HEK293 (cell line): ENCODE measurements around the gene SLC25A6.

Experiments used
- CTCF ChIA-PET: fragments of 350-600 bp; formaldehyde crosslinking; extraction: SDS; loops from one replicate; lab custom pipeline; 2021; ENCODE audit warnings: antibody characterized with exemption; lab: Yijun Ruan, JAX
- POLR2A ChIA-PET: fragments of 300-600 bp; formaldehyde crosslinking; extraction: SDS; loops from one replicate; lab custom pipeline; 2020; ENCODE audit warnings: antibody characterized with exemption, inconsistent platforms; lab: Yijun Ruan, JAX
- H3K27ac ChIP-seq: fragments of 200-500 bp; sonication (Bioruptor generic); 2 replicates; pipeline ENCODE4 v1.5.1; 2014; ENCODE audit warnings: low read depth, low read length, control low read depth, inconsistent platforms; ENCODE audit errors: extremely low read depth
- H3K36me3 ChIP-seq, 2 experiments: fragments of 200-500 bp in 1 of 2; sonication (Bioruptor generic) in 1 of 2; 1 replicate in 1 of 2; 2 replicates in 1 of 2; pipeline ENCODE4 v1.5.1; 2014 to 2017; ENCODE audit warnings: inconsistent platforms in 2 of 2, low read length in 2 of 2; ENCODE audit not compliant: control insufficient read depth in 2 of 2, insufficient read depth in 1 of 2
- H3K4me1 ChIP-seq: fragments of 200-500 bp; sonication (Bioruptor generic); 2 replicates; pipeline ENCODE4 v1.5.1; 2014; ENCODE audit warnings: mild to moderate bottlenecking, low read length, inconsistent platforms; ENCODE audit not compliant: control insufficient read depth, insufficient read depth
- H3K4me3 ChIP-seq: 2 replicates; pipeline ENCODE4 v1.5.1; 2011; ENCODE audit warnings: low read depth, mild to moderate bottlenecking, control low read depth, low read length, moderate library complexity
- H3K9me3 ChIP-seq: fragments of 200-500 bp; sonication (Bioruptor generic); 2 replicates; pipeline ENCODE4 v1.5.1; 2014; ENCODE audit warnings: low read depth, low read length, inconsistent platforms; ENCODE audit not compliant: control insufficient read depth, insufficient read depth
- KLF9 ChIP-seq: fragments of 450-650 bp; formaldehyde crosslinking; IDR thresholded peaks from 2 replicates; pipeline ENCODE4 v1.5.1; 2016; ENCODE audit warnings: missing biosample characterization, missing genetic modification characterization, low read depth
- SALL2 ChIP-seq: fragments of 450-650 bp; formaldehyde crosslinking; IDR thresholded peaks from 2 replicates; pipeline ENCODE4 v1.5.0; 2017; ENCODE audit warnings: missing biosample characterization, mild to moderate bottlenecking, missing genetic modification characterization, borderline replicate concordance
- TCF7L2 ChIP-seq: IDR thresholded peaks from 2 replicates; pipeline ENCODE4 v1.6.1; 2011; ENCODE audit warnings: low read depth, mild to moderate bottlenecking, inconsistent platforms, low read length, moderate library complexity, borderline replicate concordance
- ZNF202 ChIP-seq: fragments of 450-650 bp; formaldehyde crosslinking; IDR thresholded peaks from 2 replicates; pipeline ENCODE4 v1.5.1; 2016; ENCODE audit warnings: missing biosample characterization, missing genetic modification characterization, borderline replicate concordance
- ZNF362 ChIP-seq: fragments of 450-650 bp; formaldehyde crosslinking; IDR thresholded peaks from 2 replicates; pipeline ENCODE4 v1.5.1; 2016; ENCODE audit warnings: missing biosample characterization, missing genetic modification characterization
- ZNF366 ChIP-seq: fragments of 450-650 bp; formaldehyde crosslinking; conservative IDR thresholded peaks from 2 replicates; pipeline ENCODE4 v1.5.1; 2016; ENCODE audit warnings: missing biosample characterization, missing genetic modification characterization
- ZNF596 ChIP-seq: fragments of 450-650 bp; IDR thresholded peaks from 2 replicates; pipeline ENCODE4 v1.5.0; 2018; ENCODE audit warnings: missing biosample characterization, mild to moderate bottlenecking, missing genetic modification characterization, moderate library complexity
- ZNF639 ChIP-seq: fragments of 450-650 bp; formaldehyde crosslinking; IDR thresholded peaks from 2 replicates; pipeline ENCODE4 v1.5.1; 2016; ENCODE audit warnings: missing biosample characterization, missing genetic modification characterization
- ZNF747 ChIP-seq: fragments of 450-650 bp; formaldehyde crosslinking; IDR thresholded peaks from 2 replicates; pipeline ENCODE4 v1.5.1; 2016; ENCODE audit warnings: missing biosample characterization, missing genetic modification characterization
- ZSCAN30 ChIP-seq: fragments of 450-650 bp; IDR thresholded peaks from 2 replicates; pipeline ENCODE4 v1.5.1; 2018; ENCODE audit warnings: missing biosample characterization, mild to moderate bottlenecking, missing genetic modification characterization, moderate library complexity
- TF ChIP-seq, protein P1 (sequence below): fragments of 450-650 bp; formaldehyde crosslinking; IDR thresholded peaks from 2 replicates; pipeline ENCODE4 v1.5.1; 2017; ENCODE audit warnings: missing biosample characterization, missing genetic modification characterization
- TF ChIP-seq, protein P2 (sequence below): fragments of 450-650 bp; formaldehyde crosslinking; IDR thresholded peaks from 2 replicates; pipeline ENCODE4 v1.5.1; 2016; ENCODE audit warnings: missing biosample characterization, missing genetic modification characterization, low read depth
- TF ChIP-seq, protein P3 (sequence below): fragments of 450-650 bp; formaldehyde crosslinking; IDR thresholded peaks from 2 replicates; pipeline ENCODE4 v1.5.1; 2017; ENCODE audit warnings: missing biosample characterization, missing genetic modification characterization

Gene SLC25A6

DNA sequence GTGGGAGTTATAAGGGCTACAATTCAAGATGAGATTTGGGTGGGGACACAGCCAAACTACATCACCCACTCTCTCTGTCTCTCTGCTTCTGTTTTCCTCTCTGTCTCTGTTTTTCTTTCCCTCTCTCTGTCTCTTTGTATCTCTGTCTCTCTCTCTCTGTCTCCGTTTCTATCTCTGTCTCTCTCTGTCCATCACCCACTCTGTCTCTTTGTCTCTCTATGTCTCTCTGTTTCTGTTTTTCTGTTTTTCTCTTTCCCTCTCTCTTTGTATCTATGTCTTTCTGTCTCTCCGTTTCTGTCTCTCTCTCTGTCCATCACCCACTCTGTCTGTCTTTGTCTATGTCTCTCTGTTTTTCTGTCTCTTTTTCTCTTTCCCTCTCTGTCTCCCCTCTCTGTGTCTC is 30.0 kb downstream of the SLC25A6 start:
- no peaks in the 10 kb centered on the region for H3K9me3 ChIP-seq
- H3K4me1 ChIP-seq = no peaks in the 10 kb centered on the region
- H3K4me3 ChIP-seq = no peak overlapping the region
- ChIA-PET CTCF (no interaction called here), POLR2A (no interaction called here)
- TF ChIP-seq ZNF596 (tag by site-specific recombination) = peak; percentile 75
- TF ChIP-seq ZNF747 = no peak
- TF ChIP-seq ZNF366 (tag by site-specific recombination) = peak; percentile 63
- no peak overlapping the region for H3K27ac ChIP-seq
- H3K36me3 ChIP-seq = no peaks in the 10 kb centered on the region; a peak in 1 of 3 replicates

DNA sequence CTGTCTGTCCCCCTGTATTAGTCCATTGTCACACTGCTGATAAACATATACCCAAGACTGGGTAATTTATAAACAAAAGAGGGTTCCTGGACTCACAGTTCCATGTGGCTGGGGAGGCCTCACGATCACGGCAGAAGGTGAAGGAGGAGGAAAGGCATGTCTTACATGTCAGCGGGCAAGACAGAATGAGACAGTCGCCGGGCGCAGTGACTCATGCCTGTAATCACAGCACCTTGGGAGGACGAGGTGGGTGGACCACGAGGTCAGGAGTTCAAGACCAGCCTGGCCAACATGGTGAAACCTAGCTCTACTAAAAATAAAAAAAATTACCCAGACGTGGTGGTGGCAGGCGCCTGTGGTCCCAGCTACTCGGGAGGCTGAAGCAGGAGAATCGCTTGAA is 30.6 kb downstream of the SLC25A6 start:
- ChIA-PET POLR2A (no interaction called here), CTCF (no interaction called here)
- Histone ChIP-seq H3K36me3 (no peaks in the 10 kb centered on the region; a peak in 1 of 3 replicates), H3K9me3 (no peaks in the 10 kb centered on the region), H3K4me1 (no peaks in the 10 kb centered on the region), H3K27ac (no peak overlapping the region), H3K4me3 (no peak overlapping the region)
- TF ChIP-seq, protein P1, sequence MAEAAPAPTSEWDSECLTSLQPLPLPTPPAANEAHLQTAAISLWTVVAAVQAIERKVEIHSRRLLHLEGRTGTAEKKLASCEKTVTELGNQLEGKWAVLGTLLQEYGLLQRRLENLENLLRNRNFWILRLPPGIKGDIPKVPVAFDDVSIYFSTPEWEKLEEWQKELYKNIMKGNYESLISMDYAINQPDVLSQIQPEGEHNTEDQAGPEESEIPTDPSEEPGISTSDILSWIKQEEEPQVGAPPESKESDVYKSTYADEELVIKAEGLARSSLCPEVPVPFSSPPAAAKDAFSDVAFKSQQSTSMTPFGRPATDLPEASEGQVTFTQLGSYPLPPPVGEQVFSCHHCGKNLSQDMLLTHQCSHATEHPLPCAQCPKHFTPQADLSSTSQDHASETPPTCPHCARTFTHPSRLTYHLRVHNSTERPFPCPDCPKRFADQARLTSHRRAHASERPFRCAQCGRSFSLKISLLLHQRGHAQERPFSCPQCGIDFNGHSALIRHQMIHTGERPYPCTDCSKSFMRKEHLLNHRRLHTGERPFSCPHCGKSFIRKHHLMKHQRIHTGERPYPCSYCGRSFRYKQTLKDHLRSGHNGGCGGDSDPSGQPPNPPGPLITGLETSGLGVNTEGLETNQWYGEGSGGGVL (tag by site-specific recombination) = no peak
- TF ChIP-seq KLF9 (tag by site-specific recombination) = no peak
- no peak for TF ChIP-seq TCF7L2
- TF ChIP-seq ZSCAN30 (tag by site-specific recombination) = no peak
- no peak for TF ChIP-seq ZNF639 (tag by site-specific recombination)

DNA sequence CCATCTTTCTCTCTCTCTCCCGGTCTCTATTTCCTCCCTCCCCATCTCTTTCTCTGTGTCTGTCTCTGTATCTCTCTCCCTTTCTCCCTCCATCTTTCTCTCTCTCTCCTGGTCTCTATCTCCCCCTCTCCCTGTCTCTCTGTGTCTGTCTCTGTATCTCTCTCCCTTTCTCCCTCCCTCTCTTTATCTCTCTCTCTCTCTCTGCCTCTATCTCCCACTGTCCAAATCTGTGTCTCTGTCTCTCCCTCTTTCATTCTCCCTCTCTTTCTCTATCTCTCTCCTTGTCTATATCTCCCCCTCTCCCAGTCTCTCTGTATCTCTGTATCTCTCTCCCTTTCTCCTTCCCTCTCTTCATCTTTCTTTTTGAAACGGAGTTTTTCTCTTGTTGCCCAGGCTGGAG is 31.7 kb downstream of the SLC25A6 start:
- POLR2A ChIA-PET = no interaction called here
- TF ChIP-seq ZNF596 (tag by site-specific recombination) = peak; percentile 73
- TF ChIP-seq, protein P2, sequence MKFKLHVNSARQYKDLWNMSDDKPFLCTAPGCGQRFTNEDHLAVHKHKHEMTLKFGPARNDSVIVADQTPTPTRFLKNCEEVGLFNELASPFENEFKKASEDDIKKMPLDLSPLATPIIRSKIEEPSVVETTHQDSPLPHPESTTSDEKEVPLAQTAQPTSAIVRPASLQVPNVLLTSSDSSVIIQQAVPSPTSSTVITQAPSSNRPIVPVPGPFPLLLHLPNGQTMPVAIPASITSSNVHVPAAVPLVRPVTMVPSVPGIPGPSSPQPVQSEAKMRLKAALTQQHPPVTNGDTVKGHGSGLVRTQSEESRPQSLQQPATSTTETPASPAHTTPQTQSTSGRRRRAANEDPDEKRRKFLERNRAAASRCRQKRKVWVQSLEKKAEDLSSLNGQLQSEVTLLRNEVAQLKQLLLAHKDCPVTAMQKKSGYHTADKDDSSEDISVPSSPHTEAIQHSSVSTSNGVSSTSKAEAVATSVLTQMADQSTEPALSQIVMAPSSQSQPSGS (tag by site-specific recombination) = no peak

DNA sequence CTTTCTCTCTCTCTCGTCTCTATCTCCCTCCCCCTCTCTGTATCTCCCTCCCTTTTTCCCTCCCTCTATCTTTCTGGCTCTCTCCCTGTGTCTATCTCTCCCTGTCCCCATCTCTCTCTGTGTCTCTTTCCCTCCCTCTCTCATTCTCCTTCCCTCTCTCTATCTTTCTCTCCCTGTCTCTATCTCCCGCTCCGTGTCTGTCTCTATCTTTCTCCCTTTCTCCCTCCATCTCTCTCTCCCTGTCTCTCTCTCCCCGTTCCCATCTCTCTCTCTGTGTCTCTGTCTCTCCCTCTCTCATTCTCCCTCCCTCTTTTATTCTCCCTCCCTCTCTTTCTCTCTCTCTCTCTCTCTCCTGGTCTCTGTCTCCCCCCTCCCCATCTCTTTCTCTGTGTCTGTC is 32.4 kb downstream of the SLC25A6 start:
- ChIA-PET POLR2A (no interaction called here), CTCF (no interaction called here)
- H3K4me3 ChIP-seq = no peak overlapping the region
- no peaks in the 10 kb centered on the region for H3K4me1 ChIP-seq
- H3K27ac ChIP-seq = no peak overlapping the region
- no peaks in the 10 kb centered on the region for H3K9me3 ChIP-seq
- no peak for TF ChIP-seq SALL2 (tag by site-specific recombination)
- TF ChIP-seq ZNF362 = no peak
- peak; percentile 92; the same call in 1 of the 2 replicates for TF ChIP-seq ZNF596 (tag by site-specific recombination)
- peak; percentile 87 for TF ChIP-seq ZNF366 (tag by site-specific recombination)
- TF ChIP-seq, protein P3, sequence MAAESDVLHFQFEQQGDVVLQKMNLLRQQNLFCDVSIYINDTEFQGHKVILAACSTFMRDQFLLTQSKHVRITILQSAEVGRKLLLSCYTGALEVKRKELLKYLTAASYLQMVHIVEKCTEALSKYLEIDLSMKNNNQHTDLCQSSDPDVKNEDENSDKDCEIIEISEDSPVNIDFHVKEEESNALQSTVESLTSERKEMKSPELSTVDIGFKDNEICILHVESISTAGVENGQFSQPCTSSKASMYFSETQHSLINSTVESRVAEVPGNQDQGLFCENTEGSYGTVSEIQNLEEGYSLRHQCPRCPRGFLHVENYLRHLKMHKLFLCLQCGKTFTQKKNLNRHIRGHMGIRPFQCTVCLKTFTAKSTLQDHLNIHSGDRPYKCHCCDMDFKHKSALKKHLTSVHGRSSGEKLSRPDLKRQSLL (tag by site-specific recombination) = peak; percentile 75; the same call in 1 of the 2 replicates
- TF ChIP-seq ZNF202 = peak; percentile 58
- TF ChIP-seq, all 188 proteins: peak for 4
- H3K36me3 ChIP-seq = no peaks in the 10 kb centered on the region; a peak in 1 of 3 replicates

More for the DNA sequence above, 31.7 kb downstream of the SLC25A6 start:
- Histone ChIP-seq H3K4me1 (no peaks in the 10 kb centered on the region), H3K4me3 (no peak overlapping the region), H3K36me3 (no peaks in the 10 kb centered on the region; a peak in 1 of 3 replicates), H3K9me3 (no peaks in the 10 kb centered on the region), H3K27ac (no peak overlapping the region)
- CTCF ChIA-PET = no interaction called here
